HCT116 (cell line): Measurements from ENCODE around the gene PRRG1.

Experiments used
- ATF3 ChIP-seq: IDR thresholded peaks from 2 replicates; pipeline ENCODE4 v1.6.1; 2012
- CTCF ChIP-seq, 3 experiments: fragments of 200-600 bp in 1 of 3; sonication (generic) in 1 of 3; IDR thresholded peaks in 2 of 3; conservative IDR thresholded peaks in 1 of 3; 2 replicates each; pipeline ENCODE4 v1.5.1; 2012 to 2017; ENCODE audit warnings: low read depth in 2 of 3, low read length in 2 of 3, antibody characterized with exemption in 1 of 3, borderline replicate concordance in 1 of 3, control low read depth in 1 of 3, mild to moderate bottlenecking in 1 of 3, mixed read lengths in 1 of 3, mixed run types in 1 of 3, moderate library complexity in 1 of 3; ENCODE audit not compliant: insufficient read depth in 1 of 3
- JUND ChIP-seq: IDR thresholded peaks from 2 replicates; pipeline ENCODE4 v1.6.1; 2012
- RAD21 ChIP-seq: IDR thresholded peaks from 2 replicates; pipeline ENCODE4 v1.6.1; 2012; ENCODE audit warnings: low read depth, mild to moderate bottlenecking
- SRF ChIP-seq: IDR thresholded peaks from 2 replicates; pipeline ENCODE4 v1.6.1; 2012; ENCODE audit warnings: low read depth

GRCh38 chrX:37455381-37455780 lies 106.2 kb downstream of the PRRG1 start:
- TF ChIP-seq CTCF (IDR thresholded peaks at IDR 0.05 in 2 of 3, conservative IDR thresholded peaks at IDR 0.05 in 1 of 3; ENCODE audit: borderline replicate concordance in 1 of 3, insufficient read depth in 1 of 3, low read depth in 2 of 3, low read length in 2 of 3) (no peak), JUND (no peak), RAD21 (no peak), ATF3 (no peak), SRF (no peak)
